Inferior parietal cortex (tissue), 1 donor: Measurements from ENCODE around the gene APBA1.
"Not testable (repeated sequence)": the region's sequence is repeated elsewhere in the genome, so short reads cannot be mapped to it uniquely, and the experiment has no call there.

ENCODE experiments used
- DNase-seq: peaks from one replicate; pipeline ENCODE4 v3.0.0-alpha.2; 2016; ENCODE audit errors: extremely low spot score

Gene APBA1

DNA sequence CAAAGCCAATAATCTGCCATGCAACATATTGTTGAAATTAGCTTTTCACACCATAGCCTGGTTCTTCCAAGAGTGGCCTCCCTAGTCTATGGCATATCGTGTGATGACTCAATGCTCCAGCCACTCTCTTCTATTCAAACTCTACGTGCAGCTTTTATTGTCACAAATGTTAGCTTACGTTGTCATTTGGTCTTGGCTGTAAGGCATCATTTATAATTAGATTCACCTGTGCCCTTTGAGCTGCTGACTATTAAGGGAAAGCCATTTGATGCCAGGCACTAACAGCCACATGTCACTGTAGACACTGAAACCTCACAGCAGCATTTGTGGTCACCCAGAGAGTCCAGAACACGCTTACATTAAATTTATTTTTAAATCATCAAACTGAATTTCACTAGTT is 66.8 kb downstream of the APBA1 start:
- DNase-seq, result no peak

DNA sequence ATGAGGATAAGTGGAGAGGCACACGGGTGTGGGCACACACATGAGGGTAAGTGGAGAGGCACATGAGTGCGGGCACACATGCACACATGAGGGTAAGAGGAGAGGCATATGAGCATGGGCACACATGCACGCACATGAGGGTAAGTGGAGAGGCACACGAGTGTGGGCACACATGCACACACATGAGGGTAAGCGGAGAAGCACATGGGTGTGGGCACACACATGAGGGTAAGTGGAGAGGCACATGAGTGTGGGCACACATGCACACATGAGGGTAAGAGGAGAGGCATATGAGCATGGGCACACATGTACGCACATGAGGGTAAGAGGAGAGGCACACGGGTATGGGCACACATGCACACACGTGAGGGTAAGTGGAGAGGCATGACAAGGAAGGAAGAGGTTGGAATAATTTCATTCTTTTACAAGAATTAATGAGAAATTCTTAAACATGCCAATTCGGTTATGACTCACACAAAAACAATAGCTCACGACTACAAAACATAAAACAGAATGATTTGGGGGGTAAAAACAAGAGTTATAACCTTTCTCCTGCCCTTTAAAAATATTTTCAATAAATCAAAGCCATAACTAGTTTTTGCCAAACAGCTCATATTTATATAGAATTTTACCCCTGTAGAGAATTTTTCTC is 67.5 kb downstream of the APBA1 start:
- no peak for DNase-seq

DNA sequence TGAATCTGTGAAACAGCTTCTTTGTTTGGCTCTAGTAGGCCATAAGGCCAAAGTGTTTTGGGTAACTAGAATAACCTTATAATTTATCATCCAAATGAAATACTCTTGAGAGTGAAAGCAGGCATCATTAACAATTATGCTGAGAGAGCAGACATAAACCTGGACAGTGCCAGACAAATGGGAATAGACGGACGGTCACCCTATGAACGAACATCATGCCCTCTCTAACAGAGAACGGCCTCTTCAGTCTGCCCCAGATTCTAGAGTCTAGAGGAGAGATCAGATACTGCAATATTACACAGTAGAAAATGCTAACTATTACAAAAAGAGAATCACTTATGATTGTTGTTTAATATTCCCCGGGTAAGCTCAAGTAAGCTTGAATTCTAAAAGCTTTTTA is 68.5 kb downstream of the APBA1 start:
- DNase-seq, result no peak

DNA sequence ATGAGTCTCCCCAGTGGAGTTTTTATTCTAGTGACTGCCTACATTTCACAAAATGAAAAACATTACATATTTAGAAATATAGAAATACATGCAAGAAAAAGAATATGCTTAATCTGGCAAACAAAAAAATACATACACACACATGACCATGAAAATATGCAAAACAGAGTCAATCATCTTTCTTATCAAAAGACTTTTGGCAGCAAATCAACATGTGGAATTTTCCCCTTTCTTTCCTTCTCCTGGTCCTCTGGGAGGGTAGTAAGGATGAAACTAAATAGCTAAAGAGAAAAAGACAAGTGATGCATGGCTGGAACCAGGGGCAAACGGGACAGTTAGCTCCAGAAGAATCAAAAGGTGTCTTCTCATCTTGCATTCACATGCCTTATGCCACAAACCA is 69.4 kb downstream of the APBA1 start:
- no peak for DNase-seq

DNA sequence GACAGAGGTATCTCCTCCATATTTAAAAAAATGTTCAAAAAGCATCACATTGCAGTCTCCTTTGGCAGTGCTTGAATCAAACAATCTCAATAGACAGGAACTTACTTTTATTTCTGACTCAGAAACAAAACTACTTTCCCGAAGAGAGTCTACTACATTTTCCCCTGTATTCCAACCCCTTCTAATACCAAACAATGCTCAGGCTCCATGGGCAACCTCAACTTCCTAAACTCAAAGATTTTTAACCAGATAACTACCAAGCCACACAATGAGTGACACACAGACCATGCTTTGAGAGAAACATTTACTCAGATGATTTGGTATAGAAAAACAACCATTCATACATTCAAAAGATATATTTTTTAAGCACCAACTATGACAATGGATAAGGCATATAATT is 70.5 kb downstream of the APBA1 start:
- no peak for DNase-seq

DNA sequence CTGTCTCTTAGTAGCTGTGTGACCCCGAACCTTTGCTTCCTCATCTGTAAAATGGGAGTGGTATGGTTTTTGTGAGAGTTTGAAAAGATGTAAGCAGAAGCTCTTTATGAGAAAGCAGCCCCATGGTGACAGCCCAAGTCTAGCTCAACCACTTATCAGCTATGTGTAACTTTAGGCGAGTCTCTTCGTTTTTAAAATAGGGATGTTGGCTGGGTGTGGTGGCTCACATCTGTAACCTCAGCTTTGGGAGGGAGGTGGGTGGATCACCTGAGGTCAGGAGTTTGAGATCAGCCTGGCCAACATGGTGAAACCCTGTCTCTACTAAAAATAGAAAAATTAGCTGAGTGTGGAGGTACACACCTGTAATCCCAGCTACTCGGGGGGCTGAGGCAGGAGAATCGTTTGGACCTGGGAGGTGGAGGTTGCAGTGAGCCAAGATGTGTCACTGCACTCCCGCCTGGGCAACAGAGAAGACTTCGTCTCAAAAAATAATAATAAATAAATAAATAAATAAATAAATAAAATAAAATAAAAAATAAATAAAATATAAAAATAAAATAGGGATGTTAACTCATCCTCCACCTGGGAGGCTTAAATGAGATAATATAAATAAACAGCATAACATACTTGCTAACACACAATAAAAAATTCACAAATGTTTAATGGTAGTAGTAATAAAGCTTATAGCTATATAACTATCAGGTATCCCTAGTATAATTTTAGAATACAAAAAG is 71.7 kb downstream of the APBA1 start:
- no peak for DNase-seq

DNA sequence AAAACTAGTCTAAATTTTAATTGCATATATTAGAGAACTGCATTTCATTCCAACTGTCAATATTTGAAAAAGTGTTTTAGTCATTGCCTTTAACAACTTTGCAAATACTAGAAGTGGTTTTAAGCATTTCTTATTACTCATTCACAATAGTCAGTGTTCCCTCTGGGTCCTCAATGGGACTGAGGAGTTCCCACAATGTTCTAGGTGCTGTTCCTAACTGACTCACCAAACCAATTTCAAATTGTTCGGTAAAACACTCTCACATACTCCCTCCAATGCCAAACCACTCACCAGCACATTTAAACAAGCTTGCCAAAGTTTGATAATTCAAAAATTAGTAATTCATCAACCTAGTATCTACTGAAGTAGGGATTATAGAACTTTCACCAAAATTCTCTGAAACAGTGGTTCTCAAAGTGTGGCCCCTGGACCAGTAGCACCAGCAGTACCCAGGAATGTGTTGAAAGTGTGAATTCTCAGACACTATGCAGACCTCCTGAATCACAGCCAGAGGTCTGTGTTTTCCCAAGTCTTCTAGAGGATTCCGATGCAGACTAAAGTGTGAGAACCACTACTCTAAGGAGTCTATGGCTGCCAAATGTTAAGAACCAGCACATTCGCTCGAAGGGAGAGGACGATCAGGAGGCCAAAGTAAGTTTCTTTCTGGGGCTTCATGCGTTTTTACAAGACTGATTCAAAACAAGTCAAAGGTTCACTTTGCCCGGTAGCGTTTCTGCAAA is 72.8 kb downstream of the APBA1 start:
- DNase-seq, result no peak

DNA sequence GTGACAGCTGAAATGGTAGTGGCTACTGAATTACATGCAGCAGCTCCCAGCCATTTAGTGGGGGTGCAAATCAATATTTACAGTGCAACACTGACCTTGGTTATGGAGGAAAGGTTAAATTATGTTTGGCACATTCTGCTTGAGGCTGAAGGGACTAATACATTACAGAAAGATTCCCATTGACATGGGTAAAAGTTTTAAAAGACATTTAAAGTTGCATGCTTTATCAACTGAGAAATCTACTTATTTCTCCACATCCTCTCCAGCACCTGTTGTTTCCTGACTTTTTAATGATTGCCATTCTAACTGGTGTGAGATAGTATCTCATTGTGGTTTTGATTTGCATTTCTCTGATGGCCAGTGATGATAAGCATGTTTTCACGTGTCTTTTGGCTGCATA is 75.3 kb downstream of the APBA1 start:
- not testable (repeated sequence) for DNase-seq

DNA sequence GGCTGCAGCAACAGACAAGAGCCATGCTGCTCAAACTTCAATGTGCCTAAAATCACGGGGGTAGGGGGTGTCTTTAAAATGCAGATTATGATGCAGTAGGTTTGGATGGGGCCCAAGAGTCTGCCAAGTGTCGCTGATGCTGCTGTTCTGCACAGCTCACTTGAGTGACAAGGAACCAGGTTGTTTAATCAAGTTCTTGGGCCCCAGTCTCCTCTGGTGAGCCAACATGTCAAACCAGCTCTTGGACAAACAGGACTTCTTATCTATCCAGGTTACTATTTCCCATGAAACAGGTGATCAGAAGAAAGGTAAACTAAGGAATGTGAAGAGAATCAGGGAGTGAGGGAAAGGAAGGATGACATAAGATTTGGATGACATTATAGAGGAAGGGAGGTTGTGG is 78.0 kb downstream of the APBA1 start:
- no peak for DNase-seq

DNA sequence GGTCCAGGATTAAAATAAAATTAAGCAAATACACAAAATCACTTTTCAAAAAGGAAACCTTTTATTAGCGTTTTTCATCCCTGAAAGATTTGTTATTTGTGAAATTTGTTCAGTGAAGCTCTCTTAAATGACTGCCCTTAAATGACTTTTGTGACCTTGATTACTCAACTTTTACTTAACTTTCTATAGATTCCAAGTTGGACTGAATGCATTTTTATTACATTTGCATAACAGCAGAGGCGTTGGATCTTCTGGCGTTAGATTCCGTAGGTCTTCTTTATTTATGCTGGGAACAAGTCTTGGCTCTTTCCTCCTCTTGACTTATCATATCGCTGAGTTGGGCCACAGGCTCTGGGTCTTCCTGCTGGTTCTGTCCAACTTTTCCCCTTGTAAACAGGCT is 78.4 kb downstream of the APBA1 start:
- no peak for DNase-seq

DNA sequence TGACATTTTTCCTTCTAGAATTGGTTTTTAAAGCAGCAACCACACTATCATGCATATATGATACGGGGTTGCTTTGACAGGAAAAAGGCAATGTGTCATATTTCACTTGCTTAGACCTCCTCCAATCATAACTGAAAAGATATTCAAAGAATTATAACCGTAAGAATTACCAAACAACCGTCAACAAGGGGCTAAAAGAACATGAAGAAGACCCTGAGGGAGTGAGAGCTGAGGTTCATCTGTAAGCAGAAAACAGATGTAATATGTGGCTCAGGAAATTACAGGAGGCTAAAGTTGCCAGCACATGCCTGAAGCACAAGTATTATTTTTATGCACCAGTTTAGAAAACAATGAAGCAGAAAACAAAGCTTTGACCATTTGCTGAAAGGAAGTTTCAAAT is 78.9 kb downstream of the APBA1 start:
- DNase-seq, result no peak

DNA sequence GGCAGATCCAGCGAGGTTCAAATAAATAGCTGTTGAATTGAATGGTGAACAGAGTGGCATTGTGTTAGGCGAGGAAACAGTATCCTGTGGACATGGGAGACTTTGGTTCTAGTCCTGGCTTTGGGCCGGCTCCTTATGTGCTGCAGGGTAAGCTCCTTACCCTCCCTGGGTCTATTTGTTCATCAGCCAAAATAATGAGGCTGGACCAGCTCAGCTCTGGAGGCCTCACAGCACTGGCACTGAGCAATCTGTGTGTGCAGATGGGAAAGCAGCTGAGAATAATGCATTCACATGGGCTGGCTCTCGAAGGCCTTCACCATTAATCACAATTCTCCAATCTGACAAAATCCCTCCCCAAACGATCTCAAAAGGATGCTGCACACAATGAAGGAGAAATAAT is 81.9 kb downstream of the APBA1 start:
- DNase-seq, result peak; percentile 24

DNA sequence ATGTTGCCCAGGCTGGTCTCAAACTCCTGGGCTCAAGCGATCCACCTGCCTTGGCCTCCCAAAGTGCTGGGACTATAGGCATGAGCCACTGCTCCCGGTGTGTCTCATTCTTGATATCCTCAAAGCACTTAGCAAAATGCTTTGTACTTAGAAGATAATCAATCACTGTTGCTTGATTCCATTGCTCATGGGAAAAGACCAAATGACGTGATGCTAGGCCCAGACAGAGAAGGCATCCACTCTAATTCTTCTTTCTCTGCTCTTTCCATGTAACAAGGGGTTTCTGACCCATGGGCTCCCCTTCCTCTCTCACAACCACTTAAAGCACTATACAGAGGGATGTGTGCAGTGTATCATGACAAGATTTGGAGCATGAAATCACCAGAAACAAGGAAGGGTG is 83.0 kb downstream of the APBA1 start:
- no peak for DNase-seq

DNA sequence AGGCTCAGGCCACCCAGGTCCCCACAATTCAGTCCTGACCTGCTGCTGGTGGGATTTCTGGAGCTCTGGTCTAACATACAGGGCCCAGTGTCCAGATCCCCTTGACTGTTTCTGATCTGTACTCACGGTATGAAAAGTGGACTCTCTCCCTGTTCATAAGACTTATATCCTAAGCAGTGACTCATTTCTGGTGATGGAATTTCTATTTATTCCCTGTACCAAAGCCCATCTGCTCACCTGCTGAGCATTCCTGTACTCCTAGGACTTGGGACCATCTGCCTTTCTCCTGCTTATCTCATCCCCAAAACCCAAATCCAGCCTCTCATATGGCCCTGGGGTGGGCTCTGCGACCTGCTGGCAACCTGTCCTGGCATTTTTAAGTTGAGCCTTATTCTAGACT is 86.6 kb downstream of the APBA1 start:
- no peak for DNase-seq

DNA sequence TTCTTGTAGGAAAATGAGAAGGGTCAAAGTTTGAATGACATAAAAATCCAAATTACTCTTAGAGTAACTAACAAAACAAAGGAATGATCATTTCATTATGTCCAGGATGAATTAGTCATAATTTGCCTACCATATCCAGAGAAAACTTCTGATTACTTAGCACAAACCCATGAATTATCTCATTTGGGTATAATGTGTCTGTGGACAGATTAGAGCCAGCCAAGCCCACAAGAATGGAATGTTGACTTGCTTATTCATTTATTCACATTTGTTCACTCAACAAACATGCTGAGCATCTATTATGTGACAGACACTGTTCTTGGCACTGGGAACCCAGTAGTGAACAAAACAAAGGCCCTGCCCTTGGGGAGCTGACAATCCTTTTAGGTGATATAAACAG is 87.4 kb downstream of the APBA1 start:
- DNase-seq, result no peak

DNA sequence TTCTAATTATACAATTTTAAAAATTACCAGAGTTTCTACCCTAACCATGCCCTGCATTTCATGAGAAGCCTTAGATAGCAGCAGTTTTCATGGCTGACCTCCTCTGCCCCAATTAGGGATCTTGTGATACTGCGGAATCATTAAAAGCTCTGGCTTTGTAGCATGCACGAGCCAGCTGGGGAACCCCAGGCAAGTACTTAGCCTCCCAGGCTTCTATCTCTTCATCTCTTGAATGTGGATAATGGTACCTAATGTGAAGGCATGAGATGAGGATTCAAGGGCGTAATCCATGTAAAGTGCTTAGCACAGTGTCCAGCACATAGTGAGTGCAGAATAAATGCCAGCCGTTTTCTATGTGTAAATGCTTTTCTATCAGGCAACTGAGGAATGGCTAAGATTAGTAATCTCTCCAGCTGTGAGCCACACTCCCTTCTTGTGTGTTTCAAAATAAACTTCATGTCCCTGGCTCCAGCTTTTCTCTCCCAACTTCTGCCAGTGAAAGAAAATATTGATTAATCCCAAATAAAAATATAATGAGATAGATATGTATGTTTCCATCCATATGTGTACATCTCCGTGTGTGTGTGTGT is 88.4 kb downstream of the APBA1 start:
- no peak for DNase-seq

DNA sequence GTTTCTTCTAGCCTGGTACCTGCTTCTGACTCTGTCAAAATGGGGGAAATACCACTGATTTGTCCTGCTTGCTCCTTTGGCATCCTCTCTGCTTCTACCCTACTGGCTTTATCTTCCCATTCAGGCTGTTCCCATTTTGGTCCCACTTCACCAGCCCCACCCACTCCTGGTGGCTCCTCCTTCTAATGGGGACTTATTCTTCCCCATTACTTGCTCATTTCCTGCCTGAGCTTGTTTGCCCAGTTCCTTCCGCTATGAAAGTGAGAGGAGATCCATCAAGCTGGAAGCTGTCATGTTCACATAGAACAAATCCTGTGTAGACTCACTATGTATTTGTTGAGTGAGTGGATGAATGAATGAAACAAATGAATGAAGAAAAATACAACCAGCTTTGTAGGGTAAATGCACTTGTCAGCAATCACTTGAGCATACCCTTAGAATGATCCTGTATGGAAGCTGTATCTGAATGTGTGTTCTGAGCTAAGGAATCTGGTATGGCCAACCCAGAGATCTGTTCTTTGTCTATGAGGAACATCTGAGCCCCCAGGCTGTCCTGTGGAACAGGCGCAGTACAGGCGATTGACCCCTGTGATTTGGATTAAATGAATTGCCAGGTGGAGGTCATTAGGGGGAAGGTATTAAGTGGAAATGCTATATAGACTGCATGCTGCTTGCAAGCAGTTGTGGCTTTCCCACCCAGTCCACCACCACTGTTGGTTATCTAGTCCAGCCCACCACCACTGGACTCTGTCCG is 89.5 kb downstream of the APBA1 start:
- no peak for DNase-seq

DNA sequence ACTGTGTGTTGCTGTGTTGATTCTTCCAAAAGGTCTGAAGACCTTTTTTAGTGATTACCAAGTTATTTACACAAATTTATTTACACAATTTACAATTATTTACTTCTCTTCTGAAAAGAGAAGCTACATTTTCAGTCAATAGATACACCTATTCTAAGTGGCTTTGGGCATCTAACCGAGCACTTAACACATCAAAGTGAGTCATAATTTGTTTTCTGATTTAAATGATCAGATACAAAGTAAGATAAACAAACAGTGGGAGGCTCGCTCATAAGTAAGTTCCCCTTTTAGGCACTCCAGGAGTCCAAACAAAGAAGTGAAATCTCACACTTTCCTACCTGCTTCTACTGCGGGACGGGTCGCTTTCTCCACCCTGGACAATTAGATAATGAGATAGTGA is 90.2 kb downstream of the APBA1 start:
- DNase-seq, result no peak

DNA sequence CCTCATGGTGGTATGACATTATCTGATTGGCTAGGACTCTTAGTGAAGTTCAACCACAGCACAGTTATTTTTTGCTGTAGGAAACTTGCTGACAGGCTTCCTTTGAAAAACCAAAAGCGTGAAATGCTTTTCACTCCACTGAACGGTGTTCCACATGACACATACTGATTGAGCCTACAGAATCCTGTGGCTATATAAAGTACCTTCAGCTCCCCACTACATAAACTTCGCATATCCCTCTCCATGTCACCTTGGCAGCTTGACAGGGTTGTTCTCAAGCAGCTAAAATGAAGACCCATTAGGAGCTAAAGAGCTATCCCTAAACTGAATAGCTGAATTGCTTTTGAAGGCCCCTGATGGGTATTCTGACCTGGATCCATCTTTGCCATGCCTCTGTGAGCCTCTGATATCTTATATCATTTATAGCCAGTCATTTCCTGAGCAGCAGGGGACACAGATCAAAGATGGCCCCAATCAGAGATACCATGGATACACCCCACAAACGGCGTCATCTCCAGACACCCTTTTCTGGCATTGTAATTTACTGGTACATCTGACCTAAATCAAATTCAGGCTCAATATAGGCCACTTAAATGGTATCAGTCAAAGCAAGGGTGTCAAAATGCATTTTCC is 91.5 kb downstream of the APBA1 start:
- DNase-seq, result no peak

DNA sequence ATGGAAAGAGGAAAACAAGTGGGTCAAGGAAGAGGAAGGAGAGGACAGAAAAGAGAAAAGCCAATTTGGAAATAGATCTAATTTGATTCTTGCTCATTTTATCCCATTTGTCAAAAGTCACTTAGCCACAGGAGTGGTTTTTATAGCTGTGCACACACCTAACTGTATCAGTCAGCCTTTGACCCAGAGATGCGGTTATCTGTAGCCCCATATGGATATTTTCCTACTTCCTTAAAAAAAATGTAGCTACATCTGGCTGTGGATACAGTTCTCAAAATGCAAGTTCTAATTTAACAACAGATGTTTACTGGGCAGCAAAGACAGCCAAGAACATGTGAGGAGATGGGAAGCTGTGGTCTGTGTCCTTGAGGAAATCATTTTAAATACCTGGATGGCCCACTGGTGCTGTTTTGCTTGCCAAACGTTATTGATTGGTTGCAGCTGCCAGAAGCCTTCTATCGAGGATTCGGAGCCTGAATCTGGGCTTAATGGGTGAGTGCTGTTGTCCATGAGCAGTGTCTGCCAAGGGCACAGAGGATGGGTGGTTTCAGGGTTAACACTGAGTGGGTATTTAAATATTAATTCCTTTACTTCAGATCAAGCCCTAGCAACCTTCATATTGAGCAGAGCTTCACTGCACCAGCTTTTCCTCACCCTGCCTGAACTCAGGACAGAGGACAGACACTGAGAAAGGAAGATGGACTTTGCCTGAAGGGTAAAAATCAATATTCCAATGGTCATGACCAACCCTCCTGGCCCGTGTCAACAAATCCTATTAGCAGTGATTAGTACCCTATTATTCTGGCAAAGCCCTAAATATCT is 92.2 kb downstream of the APBA1 start:
- no peak for DNase-seq
